ENCODE data around the gene VSIG10L2.

VSIG10L2 gene

GRCh38 chr11:125947419-125948277 is 1.8 kb downstream of the VSIG10L2 start:
- no peak for DNase-seq (ENCODE audit: low read depth)

GRCh38 chr11:125948278-125949051 is 2.6 kb downstream of the VSIG10L2 start:
- DNase-seq (ENCODE audit: low read depth), result no peak

- DNase-seq (ENCODE audit: low read depth), result no peak
Observed at GRCh38 chr11:125949271-125950177, 3.7 kb downstream of the VSIG10L2 start.

- no peak for DNase-seq (ENCODE audit: low read depth)
Observed at GRCh38 chr11:125950178-125950490, 4.3 kb downstream of the VSIG10L2 start.

GRCh38 chr11:125950696-125951651 is 5.1 kb downstream of the VSIG10L2 start:
- DNase-seq (ENCODE audit: low read depth), result no peak

GRCh38 chr11:125951731-125952130 is 5.9 kb downstream of the VSIG10L2 start:
- DNase-seq (ENCODE audit: low read depth), result no peak

GRCh38 chr11:125952559-125952958 is 6.7 kb downstream of the VSIG10L2 start:
- no peak for DNase-seq (ENCODE audit: low read depth)

GRCh38 chr11:125952973-125953372 is 7.1 kb downstream of the VSIG10L2 start:
- no peak for DNase-seq (ENCODE audit: low read depth)

GRCh38 chr11:125953401-125953935 is 7.6 kb downstream of the VSIG10L2 start:
- DNase-seq (ENCODE audit: low read depth), result no peak

- DNase-seq (ENCODE audit: low read depth), result no peak
Observed at GRCh38 chr11:125954123-125954944, 8.5 kb downstream of the VSIG10L2 start.

- no peak for DNase-seq (ENCODE audit: low read depth)
Observed at GRCh38 chr11:125954945-125955640, 9.2 kb downstream of the VSIG10L2 start.

- DNase-seq (ENCODE audit: low read depth), result no peak
Observed at GRCh38 chr11:125955856-125956255, 10.0 kb downstream of the VSIG10L2 start.

- DNase-seq (ENCODE audit: low read depth), result no peak
Observed at GRCh38 chr11:125956391-125957134, 10.7 kb downstream of the VSIG10L2 start.

- DNase-seq (ENCODE audit: low read depth), result no peak
Observed at GRCh38 chr11:125957618-125958332, 11.9 kb downstream of the VSIG10L2 start.

GRCh38 chr11:125958872-125959400 is 13.1 kb downstream of the VSIG10L2 start:
- no peak for DNase-seq (ENCODE audit: low read depth)

- no peak for DNase-seq (ENCODE audit: low read depth)
Observed at GRCh38 chr11:125959511-125959910, 13.7 kb downstream of the VSIG10L2 start.

- no peak for DNase-seq (ENCODE audit: low read depth)
Observed at GRCh38 chr11:125959931-125960330, 14.1 kb downstream of the VSIG10L2 start.

- no peak for DNase-seq (ENCODE audit: low read depth)
Observed at GRCh38 chr11:125960771-125961170, 14.9 kb downstream of the VSIG10L2 start.
